IPS-NIHi7 (cell line): ENCODE measurements around the gene JPH4.
"Not testable (repeated sequence)": the region's sequence is repeated elsewhere in the genome, so short reads cannot be mapped to it uniquely, and the experiment has no call there.

Experiments
- DNase-seq: peaks from one replicate; pipeline ENCODE4 v3.0.0; 2012; ENCODE audit warnings: mixed read lengths; ENCODE audit errors: extremely low spot score

The JPH4 gene

DNA sequence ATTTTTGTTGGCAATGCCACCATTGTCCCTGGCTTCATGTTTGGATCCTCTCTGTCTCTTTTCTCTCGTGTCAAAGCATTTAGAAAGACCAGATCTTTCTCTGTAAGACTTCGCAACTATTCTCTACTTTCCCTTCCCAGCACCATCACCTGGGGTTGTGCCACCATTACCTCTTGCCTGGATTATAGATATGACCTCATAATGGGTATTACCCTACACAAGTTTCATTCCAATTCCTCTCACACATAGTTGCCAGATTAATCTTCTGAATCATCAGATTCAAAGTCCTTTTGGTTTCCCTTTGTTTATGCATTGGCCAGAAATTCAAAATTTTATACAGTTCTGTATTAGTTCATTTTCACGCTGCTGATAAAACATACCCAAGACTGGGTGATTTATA, 30.4 kb upstream of the JPH4 start:
- no peak for DNase-seq

DNA sequence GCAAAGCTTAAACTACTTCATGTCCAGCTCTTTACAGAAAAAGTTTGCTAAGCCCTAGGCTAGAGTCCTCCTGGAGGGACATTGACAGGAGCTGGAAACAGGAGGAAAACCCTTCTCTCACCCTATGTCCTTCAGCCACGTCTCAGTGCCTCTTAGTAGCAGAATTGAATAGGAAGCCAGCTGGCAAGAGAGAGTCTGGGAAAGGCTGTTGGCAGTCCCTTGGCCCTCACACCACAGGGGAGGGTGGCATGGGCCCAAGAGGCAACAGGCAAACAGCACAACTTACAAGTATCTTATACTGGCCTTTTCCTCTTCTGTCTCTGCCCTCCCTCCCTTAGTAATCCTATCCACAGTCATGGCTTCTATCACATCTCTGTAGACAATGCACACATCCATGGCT, 29.9 kb upstream of the JPH4 start:
- DNase-seq = no peak

DNA sequence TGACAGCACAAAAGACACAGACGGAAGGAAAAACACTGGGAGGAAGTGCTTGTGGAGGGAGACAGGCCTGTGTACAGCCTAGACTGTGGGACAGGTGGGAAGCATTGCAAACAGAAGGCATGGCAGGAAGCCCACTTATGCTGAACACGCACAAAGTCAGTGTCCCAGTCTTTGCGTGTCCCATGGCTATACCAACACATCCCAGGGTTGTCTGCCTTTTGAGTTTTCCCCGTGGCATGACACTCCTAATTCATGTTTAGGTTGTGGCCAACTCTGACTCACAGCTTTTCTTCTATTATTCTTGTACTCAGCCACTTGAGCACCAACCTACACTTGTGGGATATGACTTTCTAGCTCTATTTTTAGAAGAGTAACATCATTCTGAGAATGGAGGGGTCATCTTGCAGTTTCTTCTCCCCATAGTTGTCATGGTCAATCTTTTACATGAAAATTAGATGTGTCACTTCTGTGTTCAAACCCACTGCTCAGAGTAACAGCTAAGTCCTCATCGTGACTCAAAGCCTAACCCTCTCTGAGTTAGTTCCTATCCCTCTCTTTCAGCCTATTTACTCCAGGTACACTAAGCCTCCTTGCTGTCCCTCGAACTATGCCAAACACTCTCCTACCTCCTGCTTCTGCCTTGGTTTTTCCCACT, 27.5 kb upstream of the JPH4 start:
- no peak for DNase-seq

DNA sequence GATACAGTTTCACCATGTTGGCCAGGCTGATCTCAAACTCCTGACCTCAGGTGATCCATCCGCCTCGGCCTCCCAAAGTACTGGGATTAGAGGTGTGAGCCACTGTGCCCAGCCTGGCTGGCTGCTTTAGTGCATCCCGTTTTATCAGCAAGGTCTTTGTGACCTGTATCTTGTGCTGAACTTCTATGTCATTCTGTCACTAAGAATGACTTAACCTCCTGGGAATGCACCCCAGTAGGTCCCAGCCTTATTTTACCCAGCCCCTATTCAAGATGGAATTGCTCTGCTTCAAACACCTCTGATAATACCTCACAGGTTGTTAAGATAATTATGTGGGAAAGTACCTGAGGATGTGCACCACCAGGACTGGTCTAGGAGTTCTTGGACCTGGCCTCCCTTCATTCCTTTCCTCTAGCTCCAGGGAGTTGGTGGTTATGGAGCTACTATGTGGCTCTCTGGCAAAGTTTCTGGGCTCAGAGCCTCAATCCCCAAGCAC, 26.1 kb upstream of the JPH4 start:
- no peak for DNase-seq

DNA sequence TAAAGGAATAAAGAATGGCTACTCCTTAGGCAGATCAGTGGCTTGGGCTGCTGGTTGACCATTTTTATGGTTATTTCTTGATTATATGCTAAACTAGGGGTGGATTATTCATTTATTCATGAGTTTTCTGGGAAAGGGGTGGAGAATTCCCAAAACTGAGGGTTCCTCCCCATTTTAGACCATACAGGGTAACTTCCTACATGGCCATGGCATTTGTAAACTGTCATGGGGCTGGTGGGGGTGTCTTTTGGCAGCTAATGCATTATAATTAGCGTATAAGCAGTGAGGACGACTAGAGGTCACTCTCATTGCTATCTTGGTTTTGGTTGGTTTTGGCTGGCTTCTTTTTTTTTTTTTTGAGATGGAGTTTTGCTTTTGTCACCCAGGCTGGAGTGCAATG, 25.6 kb upstream of the JPH4 start:
- DNase-seq = no peak

DNA sequence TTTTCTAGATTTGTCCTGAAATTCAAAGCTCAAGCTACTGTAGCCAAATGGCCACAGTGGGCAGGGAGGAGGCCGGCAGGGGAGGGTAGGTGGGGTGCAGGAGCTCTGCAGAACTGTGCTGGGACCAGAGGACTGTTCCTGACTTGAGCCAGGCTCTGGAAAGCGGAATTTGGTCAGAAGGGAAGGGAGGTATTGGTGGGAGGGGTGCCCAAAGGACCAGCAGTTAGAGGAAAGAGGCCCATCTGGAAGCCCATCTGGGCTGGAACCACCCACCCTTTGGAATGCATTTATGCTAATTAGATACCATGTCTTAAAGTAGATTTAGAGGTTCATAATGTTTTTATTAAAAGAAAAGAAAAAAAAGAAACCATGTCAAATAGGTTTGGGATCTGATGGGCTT, 24.5 kb upstream of the JPH4 start:
- no peak for DNase-seq

DNA sequence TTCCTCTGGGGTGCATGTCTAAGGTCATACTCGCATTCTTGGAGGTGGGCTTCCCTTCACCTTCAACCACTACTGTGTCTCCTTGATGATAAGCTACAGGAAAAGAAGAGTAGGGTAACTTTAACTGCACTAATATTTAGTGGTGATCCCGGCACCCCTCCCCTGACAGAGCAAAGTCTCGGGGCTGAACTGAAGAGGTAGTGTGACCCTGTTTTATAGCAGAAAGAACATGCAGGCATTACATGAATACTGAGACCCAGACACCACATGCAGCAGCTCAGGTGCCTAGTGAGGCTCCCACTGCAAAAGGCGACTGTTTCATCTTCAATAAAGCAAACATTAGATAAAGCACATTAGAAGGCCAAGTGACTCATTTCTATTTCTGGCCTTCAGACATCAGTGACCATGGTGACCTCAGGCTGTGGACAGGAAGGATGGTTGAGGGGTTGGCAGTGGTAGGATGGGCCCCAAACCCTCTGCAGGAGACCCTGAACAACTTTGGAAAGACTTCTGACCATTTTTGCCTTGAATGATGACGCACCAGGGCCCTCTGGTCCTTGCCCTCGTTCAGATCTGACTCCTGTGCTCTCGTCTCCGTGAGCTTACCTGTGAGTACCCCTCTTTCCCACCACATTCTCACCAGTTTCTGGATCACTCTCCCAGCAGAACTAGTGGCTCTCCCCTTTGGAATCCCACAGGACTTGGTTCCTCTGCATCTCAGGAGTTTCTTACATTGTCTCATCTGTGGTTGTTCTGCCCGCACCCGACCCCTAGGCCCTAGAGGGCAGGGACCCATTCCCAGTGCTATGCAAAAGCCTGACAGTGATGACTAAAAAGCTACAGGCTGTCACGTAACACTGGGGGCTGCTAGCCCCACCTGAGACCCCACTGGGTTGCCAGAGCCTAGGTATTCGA, 23.8 kb upstream of the JPH4 start:
- no peak for DNase-seq

DNA sequence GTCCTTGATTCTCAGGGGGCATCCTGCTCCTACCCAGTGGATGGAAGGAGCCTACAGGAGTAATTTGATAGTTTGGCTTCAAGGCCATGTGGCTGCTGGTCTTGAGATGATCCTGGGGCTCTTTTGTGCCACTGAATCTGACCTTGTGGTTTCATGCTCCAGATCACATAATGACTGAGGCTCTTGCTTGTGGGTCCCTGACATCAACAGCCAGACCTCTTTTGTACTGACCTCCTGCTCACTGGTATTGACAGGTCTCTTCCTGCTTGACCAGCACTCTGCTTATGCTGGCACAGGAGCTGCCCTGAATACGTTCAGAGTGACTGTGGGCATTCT, 23.2 kb upstream of the JPH4 start:
- no peak for DNase-seq

DNA sequence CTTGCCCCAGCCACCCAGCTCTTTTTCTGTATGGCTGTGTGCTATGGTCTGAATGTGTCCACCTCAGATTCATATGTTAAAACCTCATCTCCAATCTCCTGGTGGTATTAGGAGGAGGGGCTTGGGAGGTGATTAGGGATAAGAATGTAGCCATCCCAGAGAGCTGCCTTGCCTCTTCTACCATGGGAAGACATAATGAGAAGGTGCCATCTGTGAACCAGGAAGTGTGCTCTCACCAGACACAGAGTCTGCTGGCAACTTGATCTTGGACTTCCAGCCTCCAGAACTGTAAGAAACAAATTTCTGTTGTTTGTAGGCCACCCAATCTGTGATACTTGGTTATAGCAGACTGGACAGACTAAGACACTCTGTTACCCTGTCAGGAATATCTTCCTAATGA, 22.8 kb upstream of the JPH4 start:
- no peak for DNase-seq

DNA sequence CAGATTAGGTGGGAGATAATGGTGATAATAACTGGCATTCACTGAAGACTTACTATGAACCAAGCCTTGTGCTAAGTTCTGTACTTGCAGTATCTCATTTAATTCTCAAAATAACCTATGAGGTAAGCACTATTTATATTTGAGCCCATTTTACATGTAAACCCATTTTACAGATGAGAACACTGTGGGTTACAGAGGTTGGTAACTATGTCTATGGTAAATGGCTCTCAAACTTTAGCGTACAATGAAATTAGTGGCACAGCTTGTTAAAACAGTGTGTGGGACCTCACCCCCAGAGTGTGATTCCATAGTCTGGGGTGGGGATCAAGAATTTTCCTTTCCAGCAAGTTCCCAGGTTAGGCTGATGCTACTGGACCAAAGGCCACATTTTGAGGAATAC, 22.2 kb upstream of the JPH4 start:
- no peak for DNase-seq

DNA sequence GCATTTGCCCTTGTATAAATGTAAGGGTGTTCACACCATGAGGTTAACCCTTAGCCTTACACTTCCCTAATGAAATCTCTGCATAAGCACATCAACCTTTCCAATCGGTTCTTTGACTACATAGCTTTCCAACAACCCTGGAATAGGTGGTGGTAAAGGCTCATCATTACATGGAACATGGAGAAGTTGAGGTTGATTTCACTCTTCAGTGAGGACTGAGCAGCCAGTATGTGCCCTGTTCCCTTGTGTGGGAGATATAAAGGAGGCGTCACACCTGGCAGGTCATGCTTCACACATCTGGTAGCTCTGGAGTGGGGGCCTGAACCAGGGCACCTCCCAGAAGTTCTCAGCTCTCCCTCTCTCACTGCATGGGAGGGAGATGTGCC, 21.7 kb upstream of the JPH4 start:
- no peak for DNase-seq

DNA sequence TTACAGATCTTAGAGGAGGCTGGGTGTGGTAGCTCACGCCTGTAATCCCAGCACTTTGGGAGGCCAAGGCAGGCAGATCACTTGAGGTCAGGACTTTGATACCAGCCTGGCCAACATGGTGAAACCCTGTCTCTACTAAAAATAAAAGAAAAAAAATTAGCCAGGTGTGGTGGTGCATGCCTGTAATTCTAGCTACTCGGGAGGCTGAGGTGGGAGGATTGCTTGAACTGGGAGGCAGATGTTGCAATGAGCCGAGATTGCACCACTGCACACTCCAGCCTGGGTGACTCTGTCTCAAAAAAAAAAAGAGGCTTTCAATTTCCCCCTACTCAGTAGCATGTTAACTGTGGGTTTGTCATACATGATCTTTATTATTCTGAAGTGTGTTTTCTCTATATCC, 15.6 kb upstream of the JPH4 start:
- DNase-seq = not testable (repeated sequence)

DNA sequence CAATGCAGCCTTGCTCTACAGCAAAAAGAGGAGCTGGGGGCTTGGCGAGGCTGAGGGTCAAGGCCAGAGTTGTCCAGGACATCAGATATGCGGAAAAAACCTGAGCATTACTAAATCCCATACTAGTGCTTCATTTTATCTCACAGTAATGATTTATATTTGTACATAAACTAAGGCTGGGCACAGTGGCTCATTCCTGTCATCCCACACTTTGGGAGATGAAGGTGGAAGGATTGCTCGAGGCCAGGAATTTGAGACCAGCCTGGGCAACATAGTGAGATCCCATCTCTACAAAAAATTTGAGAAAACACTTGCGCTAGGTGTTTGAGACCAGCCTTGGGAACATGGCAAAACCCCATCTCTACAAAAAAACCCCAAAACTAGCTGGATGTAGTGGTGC, 11.6 kb upstream of the JPH4 start:
- no peak for DNase-seq

DNA sequence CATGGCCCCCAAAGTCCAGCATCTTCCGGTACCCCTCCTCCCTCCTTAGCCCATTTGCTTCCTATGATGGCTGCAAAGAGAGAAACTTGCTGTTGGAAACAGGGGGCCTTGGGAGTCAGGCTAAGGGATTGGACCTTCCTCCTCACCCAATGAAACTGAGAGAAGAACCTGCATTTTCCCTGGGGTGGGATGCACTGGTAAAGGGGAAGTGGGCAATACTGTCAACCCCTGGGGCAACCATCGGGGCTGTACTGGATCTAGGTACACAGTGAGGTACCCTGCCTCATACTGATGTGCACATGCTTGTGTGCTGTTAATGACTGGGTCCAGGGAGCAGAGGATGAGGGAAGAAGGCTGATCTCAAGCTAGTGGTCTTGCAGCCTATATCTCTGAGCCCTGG, 11.0 kb upstream of the JPH4 start:
- no peak for DNase-seq

DNA sequence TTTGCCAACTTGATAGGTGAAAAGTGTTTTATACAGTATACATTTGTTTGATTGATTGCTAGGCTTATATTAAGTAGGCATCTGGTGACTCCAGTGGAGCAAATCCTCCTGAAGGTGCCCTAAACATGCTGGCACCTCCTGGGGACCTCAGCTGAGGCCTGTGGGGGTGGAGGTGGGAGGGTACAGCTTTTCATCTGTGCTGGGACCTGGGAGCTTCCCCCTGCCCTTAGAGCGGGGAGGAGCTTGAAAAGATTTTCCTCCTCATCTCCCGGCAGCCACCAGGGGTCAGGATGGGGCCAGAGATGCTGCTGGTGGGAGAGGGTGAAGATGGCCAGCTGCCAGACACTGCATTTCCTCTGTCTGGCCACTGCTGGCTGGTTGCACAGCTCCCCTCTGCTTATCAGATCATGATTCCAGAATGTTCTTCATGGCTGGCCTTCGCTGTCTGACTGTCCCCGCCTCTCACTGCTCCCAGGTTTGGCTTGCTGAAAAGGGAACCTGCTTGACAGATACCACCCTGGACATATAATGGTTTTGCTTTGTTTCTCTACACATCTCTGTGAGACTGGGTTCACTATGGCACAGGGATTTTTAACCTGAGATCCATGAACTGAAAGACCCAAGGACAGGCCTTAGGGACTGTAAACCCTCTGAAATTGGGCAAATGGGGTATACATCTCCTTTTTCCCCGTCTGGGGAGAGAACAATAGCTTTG, 10.5 kb upstream of the JPH4 start:
- DNase-seq = peak; percentile 95

DNA sequence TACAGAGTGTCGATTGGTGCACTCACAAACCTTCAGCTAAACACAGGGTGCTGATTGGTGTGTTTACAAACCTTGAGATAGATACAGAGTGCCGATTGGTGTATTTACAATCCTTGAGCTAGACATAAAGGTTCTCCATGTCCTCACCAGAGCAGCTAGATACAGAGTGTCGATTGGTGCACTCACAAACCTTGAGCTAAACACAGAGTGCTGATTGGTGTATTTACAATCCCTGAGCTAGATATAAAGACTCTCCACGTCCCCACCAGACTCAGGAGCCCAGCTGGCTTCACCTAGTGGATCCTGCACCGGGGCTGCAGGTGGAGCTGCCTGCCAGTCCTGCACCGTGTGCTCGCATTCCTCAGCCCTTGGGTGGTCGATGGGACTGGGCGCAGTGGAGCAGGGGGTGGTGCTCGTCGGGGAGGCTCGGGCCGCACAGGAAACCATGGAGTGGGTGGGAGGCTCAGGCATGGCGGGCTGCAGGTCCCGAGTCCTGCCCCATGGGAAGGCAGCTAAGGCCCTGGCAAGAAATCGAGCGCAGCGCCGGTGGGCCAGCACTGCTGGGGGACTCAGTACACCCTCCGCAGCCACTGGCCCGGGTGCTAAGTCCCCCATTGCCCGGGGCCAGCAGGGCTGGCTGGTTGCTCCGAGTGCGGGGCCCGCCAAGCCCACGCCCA, 6.1 kb upstream of the JPH4 start:
- DNase-seq = not testable (repeated sequence)

DNA sequence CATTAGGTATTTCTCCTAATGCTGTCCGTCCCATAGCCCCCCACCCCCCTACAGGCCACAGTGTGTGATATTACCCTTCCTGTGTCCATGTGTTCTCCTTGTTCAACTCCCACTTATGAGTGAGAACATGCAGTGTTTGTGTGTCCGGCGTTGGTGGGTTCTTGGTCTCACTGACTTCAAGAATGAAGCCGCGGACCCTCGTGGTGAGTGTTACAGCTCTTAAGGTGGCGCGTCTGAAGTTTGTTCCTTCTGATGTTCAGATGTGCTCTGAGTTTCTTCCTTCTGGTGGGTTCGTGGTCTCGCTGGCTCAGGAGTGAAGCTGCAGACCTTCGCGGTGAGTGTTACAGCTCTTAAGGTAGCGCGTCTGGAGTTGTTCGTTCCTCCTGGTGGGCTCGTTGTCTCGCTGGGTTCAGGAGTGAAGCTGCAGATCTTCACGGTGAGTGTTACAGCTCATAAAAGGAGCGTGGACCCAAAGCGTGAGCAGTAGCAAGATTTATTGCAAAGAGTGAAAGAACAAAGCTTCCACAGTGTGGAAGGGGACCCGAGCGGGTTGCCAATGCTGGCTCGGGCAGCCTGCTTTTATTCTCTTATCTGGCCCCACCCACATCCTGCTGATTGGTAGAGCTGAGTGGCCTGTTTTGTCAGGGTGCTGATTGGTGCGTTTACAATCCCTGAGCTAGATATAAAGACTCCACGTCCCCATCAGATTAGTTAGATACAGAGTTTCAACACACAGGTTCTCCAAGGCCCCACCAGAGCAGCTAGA, 5.4 kb upstream of the JPH4 start:
- not testable (repeated sequence) for DNase-seq

DNA sequence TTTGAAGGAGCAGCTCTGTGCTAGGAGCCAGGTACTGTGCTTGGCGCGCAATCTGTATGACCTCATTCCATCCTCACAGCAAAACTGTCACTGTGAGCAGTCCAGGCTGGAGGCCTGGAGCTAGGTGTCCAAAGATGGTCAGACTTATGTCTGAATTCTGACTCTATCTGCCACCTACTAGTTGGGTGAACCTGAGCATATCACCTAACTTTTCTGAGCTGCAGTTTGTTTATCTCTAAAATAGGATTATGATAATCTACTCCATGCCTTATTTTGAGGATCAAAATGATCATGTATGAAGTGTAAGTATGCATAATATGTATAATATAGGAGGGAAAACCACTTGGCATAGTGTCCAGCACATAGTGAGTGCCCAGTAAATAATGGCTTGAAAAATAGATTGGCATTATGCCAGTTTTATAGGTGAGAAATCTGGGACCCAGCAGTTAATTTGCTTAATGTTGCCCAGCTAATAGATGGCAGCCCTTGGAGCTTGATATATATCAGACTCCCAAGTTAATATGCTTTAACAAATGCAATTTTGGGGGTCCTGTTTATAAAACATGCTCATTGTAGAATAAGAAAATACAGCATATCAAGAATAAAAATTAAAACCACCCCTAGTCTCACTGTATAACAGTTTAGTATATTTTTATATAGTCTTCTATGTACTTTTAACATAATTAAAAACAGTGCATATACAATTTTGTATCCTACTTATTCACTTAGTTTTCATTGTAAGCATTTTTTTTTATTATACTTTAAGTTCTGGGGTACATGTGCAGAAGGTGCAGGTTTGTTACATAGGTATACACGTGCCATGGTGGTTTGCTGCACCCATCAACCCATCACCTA, 4.5 kb upstream of the JPH4 start:
- no peak for DNase-seq

DNA sequence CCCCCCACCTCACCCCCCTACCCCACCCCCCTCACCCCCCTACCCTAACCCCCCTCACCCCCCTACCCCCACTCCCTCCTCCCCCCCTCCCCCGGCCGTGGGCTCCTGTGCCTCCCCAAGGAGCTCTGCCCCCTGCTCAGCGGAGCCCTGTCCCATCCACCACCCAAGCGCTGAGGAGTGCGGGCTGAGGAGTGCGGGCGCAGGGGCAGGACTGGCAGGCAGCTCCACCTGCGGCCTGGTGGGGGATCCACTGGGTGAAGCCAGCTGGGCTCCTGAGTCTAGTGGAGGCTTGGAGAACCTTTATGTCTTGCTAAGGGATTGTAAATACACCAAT, 2.3 kb upstream of the JPH4 start:
- DNase-seq = no peak

DNA sequence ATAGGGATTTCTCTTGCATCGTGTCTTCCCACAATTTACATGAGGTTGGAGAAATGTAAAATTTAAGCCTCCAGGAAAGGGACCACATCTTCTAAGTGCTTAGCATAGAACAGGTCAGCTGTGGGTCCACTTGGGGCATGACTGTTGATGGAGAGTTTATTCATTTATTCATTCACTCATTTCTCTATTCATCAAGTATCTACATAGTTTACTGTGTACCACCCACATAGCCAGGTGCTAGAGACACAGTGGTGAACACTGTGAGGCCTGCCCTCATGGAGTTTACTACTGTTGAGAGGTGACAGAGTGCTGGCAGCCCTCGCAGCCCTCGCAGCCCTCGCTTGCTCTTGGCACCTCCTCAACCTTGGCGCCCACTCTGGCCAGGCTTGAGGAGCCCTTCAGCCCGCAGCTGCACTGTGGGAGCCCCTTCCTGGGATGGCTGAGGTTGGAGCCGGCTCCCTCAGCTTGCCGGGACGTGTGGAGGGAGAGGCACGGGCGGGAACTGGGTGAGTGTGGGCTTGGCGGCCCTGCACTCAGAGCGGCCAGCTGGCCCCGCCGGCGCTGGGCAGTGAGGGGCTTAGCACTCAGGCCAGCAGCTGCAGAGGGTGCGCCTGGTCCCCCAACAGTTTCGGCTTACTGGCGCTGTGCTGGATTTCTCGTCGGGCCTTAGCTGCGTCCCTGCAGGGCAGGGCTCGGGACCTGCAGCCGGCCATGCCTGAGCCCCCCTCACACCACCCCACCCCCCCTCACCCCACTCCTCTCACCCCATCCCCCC, 1.7 kb upstream of the JPH4 start:
- no peak for DNase-seq
